Esophagus muscularis mucosa (tissue), 4 donors: ENCODE data around the gene LDAF1.

Experiments used
- CTCF ChIP-seq, 3 experiments: fragments of 200-600 bp in 2 of 3; fragments of 450-650 bp in 1 of 3; sonication (generic) in 2 of 3; IDR thresholded peaks; one replicate each; pipeline ENCODE4 v1.5.1; 2017 to 2019; ENCODE audit warnings: antibody characterized with exemption in 3 of 3, mild to moderate bottlenecking in 2 of 3, moderate library complexity in 1 of 3
- EP300 ChIP-seq: sonication (generic); formaldehyde crosslinking; IDR thresholded peaks from one replicate; pipeline ENCODE4 v1.6.1; 2017; ENCODE audit warnings: antibody characterized with exemption
- POLR2A ChIP-seq: fragments of 450-650 bp; IDR thresholded peaks from one replicate; pipeline ENCODE4 v1.6.1; 2017; ENCODE audit warnings: antibody characterized with exemption, moderate library complexity, mild to moderate bottlenecking, low read depth
- POLR2AphosphoS5 ChIP-seq, 2 donors: sonication (generic); formaldehyde crosslinking; IDR thresholded peaks; one replicate each; pipeline ENCODE4 v1.6.1; 2017; ENCODE audit warnings: antibody characterized with exemption in 2 of 2

GRCh38 chr16:21120976-21121520 lies 37.4 kb upstream of the LDAF1 start:
- TF ChIP-seq CTCF (IDR thresholded peaks at IDR 0.05), result no peak
- TF ChIP-seq POLR2A, result no peak
- no peak for TF ChIP-seq EP300
- no peak for TF ChIP-seq POLR2AphosphoS5 (IDR thresholded peaks at IDR 0.05)
